H1 (cell line): ENCODE data around the gene PLCZ1. TPM values are rescaled to one million over a fixed set of nuclear protein-coding genes. Genes with fewer than 3 reads are reported as not detected.

Source experiments
- CTCF ChIA-PET: fragments of 300-600 bp; sonication (Branson Sonifier 250); formaldehyde crosslinking; loops from one replicate; lab custom pipeline; 2021; ENCODE audit not compliant: partially characterized antibody; lab: Charles Lee
- POLR2A ChIA-PET: fragments of 300-600 bp; sonication (Branson Sonifier 250); formaldehyde crosslinking; loops from one replicate; lab custom pipeline; 2021; ENCODE audit warnings: inconsistent platforms; ENCODE audit not compliant: partially characterized antibody; lab: Charles Lee
- DNase-seq, 2 experiments: peaks; one replicate each; pipeline versions ENCODE4 v3.0.0 to v3.0.0-alpha.2; 2010 to 2022; ENCODE audit warnings: low spot score in 2 of 2, low read depth in 1 of 2, mixed read lengths in 1 of 2
- FAIRE-seq: peaks from 2 replicates; lab custom pipeline; 2011; peaks lifted over from hg19 to GRCh38; lab: Jason Lieb, UNC
- H2AFZ ChIP-seq: 2 replicates; pipeline ENCODE4 v1.8.1; 2012; ENCODE audit warnings: low read length, inconsistent platforms
- H2AK5ac ChIP-seq: 2 replicates; pipeline ENCODE4 v1.6.1; 2013; ENCODE audit warnings: low read depth, low read length
- H2BK120ac ChIP-seq: replicated peaks from 2 replicates; pipeline ENCODE3; 2013; ENCODE audit warnings: low read depth, low read length, inconsistent platforms
- H2BK12ac ChIP-seq: 2 replicates; pipeline ENCODE4 v1.6.1; 2013; ENCODE audit warnings: low read depth, low read length
- H2BK15ac ChIP-seq: 2 replicates; pipeline ENCODE4 v1.6.1; 2013; ENCODE audit warnings: low read length
- H2BK20ac ChIP-seq: 2 replicates; pipeline ENCODE4 v1.6.1; 2013; ENCODE audit warnings: low read length
- H2BK5ac ChIP-seq: 2 replicates; pipeline ENCODE4 v1.6.1; 2013; ENCODE audit warnings: low read depth, low read length
- H3K14ac ChIP-seq: 2 replicates; pipeline ENCODE4 v1.6.1; 2013; ENCODE audit warnings: inconsistent platforms; ENCODE audit not compliant: insufficient read length
- H3K18ac ChIP-seq: 2 replicates; pipeline ENCODE4 v1.6.1; 2013; ENCODE audit warnings: low read length; ENCODE audit errors: extremely low read depth
- H3K23ac ChIP-seq: 2 replicates; pipeline ENCODE4 v1.6.1; 2013; ENCODE audit warnings: inconsistent platforms; ENCODE audit not compliant: insufficient read length
- H3K23me2 ChIP-seq: 2 replicates; pipeline ENCODE4 v1.6.1; 2013; ENCODE audit warnings: low read depth, low read length
- H3K27ac ChIP-seq: 2 replicates; pipeline ENCODE4 v1.6.1; 2011; ENCODE audit warnings: low read depth, low read length, inconsistent platforms
- H3K27me3 ChIP-seq, 4 experiments: replicated peaks in 1 of 4; 1 replicate in 1 of 4; 2 replicates in 3 of 4; pipeline versions ENCODE4 v1.6.1 to v1.8.1; 2011 to 2013; ENCODE audit warnings: low read length in 3 of 4, mild to moderate bottlenecking in 3 of 4, inconsistent platforms in 2 of 4, mixed read lengths in 2 of 4, moderate library complexity in 1 of 4; ENCODE audit not compliant: control insufficient read depth in 3 of 4, insufficient read depth in 3 of 4; ENCODE audit errors: extremely low read depth in 1 of 4
- H3K36me3 ChIP-seq, 4 experiments: 2 replicates each; pipeline versions ENCODE4 v1.6.1 to v1.8.1; 2011 to 2013; ENCODE audit warnings: mild to moderate bottlenecking in 4 of 4, low read length in 3 of 4, moderate library complexity in 2 of 4, control low read depth in 1 of 4, inconsistent platforms in 1 of 4; ENCODE audit not compliant: insufficient read depth in 4 of 4, control insufficient read depth in 2 of 4
- H3K4ac ChIP-seq: replicated peaks from 2 replicates; pipeline ENCODE3; 2013; ENCODE audit warnings: low read length, low read depth, mixed read lengths, inconsistent platforms; ENCODE audit not compliant: insufficient read length
- H3K4me1 ChIP-seq, 4 experiments: replicated peaks in 1 of 4; 1 replicate in 1 of 4; 2 replicates in 3 of 4; pipeline versions ENCODE4 v1.6.1 to v1.8.1; 2011 to 2013; ENCODE audit warnings: low read length in 3 of 4, inconsistent platforms in 2 of 4, mixed read lengths in 1 of 4; ENCODE audit not compliant: insufficient read depth in 4 of 4, control insufficient read depth in 3 of 4
- H3K4me2 ChIP-seq, 2 experiments: 2 replicates each; pipeline versions ENCODE4 v1.6.1 to v1.8.1; 2011 to 2013; ENCODE audit warnings: low read depth in 2 of 2, low read length in 2 of 2, control low read depth in 1 of 2, inconsistent platforms in 1 of 2, mild to moderate bottlenecking in 1 of 2; ENCODE audit not compliant: insufficient read depth in 1 of 2
- H3K4me3 ChIP-seq, 4 experiments: fragments of 200-600, 300-600 bp in 1 of 4; sonication (generic), shearing (Covaris generic), sonication (Bioruptor Twin) in 1 of 4; 2 replicates each; pipeline versions ENCODE4 v1.5.1 to v1.8.1; 2011 to 2016; ENCODE audit warnings: low read length in 4 of 4, low read depth in 3 of 4, control low read depth in 2 of 4, inconsistent platforms in 2 of 4, mild to moderate bottlenecking in 2 of 4, mixed read lengths in 1 of 4, moderate library complexity in 1 of 4; ENCODE audit not compliant: insufficient read depth in 2 of 4; ENCODE audit errors: extremely low read depth in 1 of 4
- H3K56ac ChIP-seq: replicated peaks from 2 replicates; pipeline ENCODE3; 2013; ENCODE audit warnings: low read depth, mild to moderate bottlenecking, mixed read lengths, low read length, inconsistent platforms; ENCODE audit not compliant: insufficient read length
- H3K79me1 ChIP-seq: 2 replicates; pipeline ENCODE4 v1.6.1; 2013; ENCODE audit warnings: low read depth, low read length, control low read depth
- H3K79me2 ChIP-seq, 2 experiments: 2 replicates each; pipeline versions ENCODE4 v1.6.1 to v1.8.1; 2012 to 2013; ENCODE audit warnings: low read length in 2 of 2, mild to moderate bottlenecking in 2 of 2, inconsistent platforms in 1 of 2; ENCODE audit not compliant: insufficient read depth in 2 of 2, control insufficient read depth in 1 of 2
- H3K9ac ChIP-seq, 4 experiments: replicated peaks in 1 of 4; 1 replicate in 1 of 4; 2 replicates in 3 of 4; pipeline versions ENCODE4 v1.6.1 to v1.8.1; 2011 to 2013; ENCODE audit warnings: low read depth in 3 of 4, low read length in 3 of 4, control low read depth in 2 of 4, mild to moderate bottlenecking in 2 of 4, moderate library complexity in 2 of 4, inconsistent platforms in 1 of 4; ENCODE audit errors: extremely low read depth in 1 of 4
- H3K9me3 ChIP-seq, 2 experiments: 2 replicates each; pipeline versions ENCODE4 v1.6.1 to v1.8.1; 2012 to 2013; ENCODE audit warnings: mild to moderate bottlenecking in 2 of 2, moderate library complexity in 2 of 2, control low read depth in 1 of 2, inconsistent platforms in 1 of 2, low read depth in 1 of 2, low read length in 1 of 2, mixed read lengths in 1 of 2; ENCODE audit not compliant: insufficient read depth in 2 of 2
- H4K20me1 ChIP-seq, 2 experiments: replicated peaks in 1 of 2; 2 replicates each; pipeline versions ENCODE3 to v1.8.1; 2011 to 2013; ENCODE audit warnings: inconsistent platforms in 2 of 2, low read length in 2 of 2, mild to moderate bottlenecking in 1 of 2; ENCODE audit not compliant: insufficient read depth in 2 of 2, control insufficient read depth in 1 of 2
- H4K5ac ChIP-seq: 2 replicates; pipeline ENCODE4 v1.6.1; 2013; ENCODE audit warnings: low read length, low read depth, mixed read lengths, inconsistent platforms; ENCODE audit not compliant: insufficient read length
- H4K8ac ChIP-seq: 2 replicates; pipeline ENCODE4 v1.8.0; 2013; ENCODE audit warnings: mild to moderate bottlenecking, moderate library complexity, low read length, inconsistent platforms; ENCODE audit not compliant: insufficient read depth; ENCODE audit errors: extremely low read depth
- H4K91ac ChIP-seq: replicated peaks from 2 replicates; pipeline ENCODE3; 2013; ENCODE audit warnings: low read length, mixed read lengths, inconsistent platforms; ENCODE audit not compliant: insufficient read length
- CBX8 ChIP-seq: fragments of 300-800, 300-1000 bp; sonication (generic); IDR thresholded peaks from 2 replicates; pipeline ENCODE4 v1.7.1; 2016; ENCODE audit warnings: low read depth, low read length, borderline replicate concordance
- CTCF ChIP-seq, 3 experiments: IDR thresholded peaks; 1 replicate in 2 of 3; 2 replicates in 1 of 3; pipeline versions ENCODE4 v1.5.1 to v1.6.1; 2011; ENCODE audit warnings: low read length in 3 of 3, mild to moderate bottlenecking in 3 of 3, inconsistent platforms in 2 of 3, low read depth in 1 of 3, moderate library complexity in 1 of 3; ENCODE audit not compliant: insufficient read depth in 1 of 3; ENCODE audit errors: control extremely low read depth in 1 of 3
- FOSL1 ChIP-seq: IDR thresholded peaks from 2 replicates; pipeline ENCODE4 v1.6.1; 2011; ENCODE audit warnings: mild to moderate bottlenecking, low read depth, low read length, moderate library complexity; ENCODE audit not compliant: insufficient read depth
- HDAC6 ChIP-seq: IDR thresholded peaks from one replicate; pipeline ENCODE4 v1.7.1; 2012; ENCODE audit warnings: low read depth, mild to moderate bottlenecking, inconsistent platforms, low read length, moderate library complexity
- JUND ChIP-seq: IDR thresholded peaks from 2 replicates; pipeline ENCODE4 v1.6.1; 2011; ENCODE audit warnings: mild to moderate bottlenecking, improper control_type of control experiment, low read length
- MAX ChIP-seq: IDR thresholded peaks from 2 replicates; pipeline ENCODE4 v1.6.1; 2012; ENCODE audit warnings: inconsistent platforms
- RFX5 ChIP-seq: IDR thresholded peaks from 2 replicates; pipeline ENCODE4 v1.6.1; 2011; ENCODE audit warnings: low read depth, low read length, improper control_type of control experiment, borderline replicate concordance
- SIN3A ChIP-seq, 2 experiments: IDR thresholded peaks in 1 of 2; conservative IDR thresholded peaks in 1 of 2; 2 replicates each; pipeline ENCODE4 v1.6.1; 2011 to 2012; ENCODE audit warnings: low read length in 2 of 2, improper control_type of control experiment in 1 of 2, low read depth in 1 of 2, mild to moderate bottlenecking in 1 of 2
- WGBS, 2 experiments: shearing (Covaris generic) in 1 of 2; methylation state at CpG; one replicate each; pipeline versions ENCODE4 v1.1.6 to v1.1.7; 2013 to 2015; ENCODE audit warnings: low lambda C conversion rate in 2 of 2, mixed read lengths in 2 of 2, inconsistent platforms in 1 of 2, low coverage in 1 of 2, missing lambda C conversion rate in 1 of 2; ENCODE audit not compliant: insufficient replicate concordance in 2 of 2, insufficient coverage in 1 of 2, insufficient read length in 1 of 2; ENCODE audit errors: extremely low coverage in 1 of 2, missing lambda C conversion rate in 1 of 2; 5-methylcytosine and 5-hydroxymethylcytosine counted together
- polyA plus RNA-seq, 7 experiments: library from polyadenylated mRNA; depleted of rRNA in 3 of 7; stranded (reverse) in 5 of 7; unstranded in 2 of 7; fragments of >200 nt in 5 of 7; fragments of 200-250 nt in 2 of 7; gene quantifications; 1 replicate in 5 of 7; 2 replicates in 1 of 7; 4 replicates in 1 of 7; pipeline versions ENCODE4 v1.2.1 to v1.2.3, GENCODE V29; 2011 to 2013; ENCODE audit warnings: missing spikeins in 2 of 7, mixed read lengths in 2 of 7
- total RNA-seq: library from RNA; stranded (reverse); fragmentation: NEBNext Ultra II Directional; extraction: Animal tissue kit (Norgen Biotek cat#: 25700); gene quantifications from 2 replicates; pipeline ENCODE4 v1.2.1, GENCODE V29; 2021

The PLCZ1 gene
- total and polyA plus RNA-seq, 2 of the 8 experiments (the other 6 are each of a cell fraction or from before 2014, with no cell fraction given), result not detected

- Histone ChIP-seq H2AFZ (no peak overlapping the region), H3K79me2 (no peaks in the 10 kb centered on the region), H3K79me1 (no peaks in the 10 kb centered on the region), H3K23ac (no peak overlapping the region), H3K9ac (no peak overlapping the region), H4K91ac (no peak overlapping the region), H3K36me3 (no peaks in the 10 kb centered on the region), H2BK120ac (no peak overlapping the region), H2BK5ac (no peak overlapping the region), H3K23me2 (no peaks in the 10 kb centered on the region), H4K8ac (no peak overlapping the region), H3K4me3 (no peak overlapping the region), H2BK20ac (no peak overlapping the region), H3K4ac (no peak overlapping the region), H4K5ac (no peak overlapping the region), H3K9me3 (no peaks in the 10 kb centered on the region), H2BK12ac (no peak overlapping the region), H3K56ac (no peak overlapping the region), H3K27me3 (no peaks in the 10 kb centered on the region), H3K4me2 (no peak overlapping the region), H3K14ac (no peak overlapping the region), H4K20me1 (no peaks in the 10 kb centered on the region), H2AK5ac (no peak overlapping the region), H2BK15ac (no peak overlapping the region), H3K27ac (no peak overlapping the region), H3K4me1 (no peaks in the 10 kb centered on the region), H3K18ac (no peak overlapping the region)
- DNase-seq (no peak), FAIRE-seq (no peak)
- CTCF ChIA-PET, result interaction anchor here (1.2 to 1.3 kb wide), 2 partner anchors 16 kb away, joined by 3 read pairs; no protein-coding TSS in a partner anchor
- POLR2A ChIA-PET, result no interaction called here
- TF ChIP-seq MAX (no peak), JUND (no peak), FOSL1 (no peak), SIN3A (conservative IDR thresholded peaks at IDR 0.05 in 1 of 2, IDR thresholded peaks at IDR 0.05 in 1 of 2; ENCODE audit: low read depth in 1 of 2, low read length in 2 of 2) (no peak), CTCF (IDR thresholded peaks at IDR 0.05; ENCODE audit: control extremely low read depth in 1 of 3, insufficient read depth in 1 of 3, low read depth in 1 of 3, low read length in 3 of 3) (no peak), RFX5 (no peak), CBX8 (no peak), HDAC6 (no peak)
- 93% methylated on average over 2 of the region's 2 CpGs; no CpG with 5 or more reads in 1 of the 2 experiments for WGBS, 2 experiments
Measured at GRCh38 chr12:18658179-18658578, 79.6 kb downstream of the PLCZ1 start.
